IMR-90 (cell line): ENCODE measurements around the gene NHP2. TPM values are rescaled to one million over a fixed set of nuclear protein-coding genes. Genes with fewer than 3 reads are reported as not detected.

Experiments used
- ATAC-seq: fragments of 200-7000 bp; cut with Tn5 transposase; 2 replicates; pipeline ENCODE4 v1.9.1; 2020; ENCODE audit warnings: low read depth, mild to moderate bottlenecking, moderate library complexity
- BruUV-seq: library from RNA; stranded (reverse); fragments of 400-500 nt; replicated peaks from 2 replicates; lab custom pipeline; 2021; lab: Mats Ljungman, UMichigan
- CTCF ChIA-PET: fragments of 300-600 bp; formaldehyde crosslinking; extraction: SDS; loops from one replicate; lab custom pipeline; 2021; ENCODE audit warnings: antibody characterized with exemption; lab: Yijun Ruan, JAX
- POLR2A ChIA-PET: fragments of 300-600 bp; sonication (Branson Sonifier 250); formaldehyde crosslinking; loops from one replicate; lab custom pipeline; 2022; ENCODE audit warnings: antibody characterized with exemption; ENCODE audit not compliant: unreplicated experiment; lab: Charles Lee
- DNase-seq: peaks from one replicate; pipeline ENCODE4 v3.0.0; 2013
- H2AFZ ChIP-seq: replicated peaks from 2 replicates; pipeline ENCODE3; 2013; ENCODE audit warnings: low read length, mild to moderate bottlenecking; ENCODE audit not compliant: poor library complexity
- H2AK5ac ChIP-seq: 2 replicates; pipeline ENCODE4 v1.6.1; 2013; ENCODE audit warnings: low read depth, low read length, inconsistent platforms
- H2AK9ac ChIP-seq: replicated peaks from 2 replicates; pipeline ENCODE3; 2013; ENCODE audit warnings: mild to moderate bottlenecking, low read depth, low read length, moderate library complexity; ENCODE audit not compliant: poor library complexity
- H2BK120ac ChIP-seq: 2 replicates; pipeline ENCODE4 v1.6.1; 2013; ENCODE audit warnings: low read depth, low read length, inconsistent platforms
- H2BK15ac ChIP-seq: 3 replicates; pipeline ENCODE4 v1.6.1; 2013; ENCODE audit warnings: low read depth, low read length, inconsistent platforms
- H2BK20ac ChIP-seq: 2 replicates; pipeline ENCODE4 v1.6.1; 2013; ENCODE audit warnings: low read depth, mild to moderate bottlenecking, inconsistent platforms, low read length, moderate library complexity
- H2BK5ac ChIP-seq: 2 replicates; pipeline ENCODE4 v1.6.1; 2013; ENCODE audit warnings: mild to moderate bottlenecking, low read depth, low read length, inconsistent platforms; ENCODE audit not compliant: poor library complexity, severe bottlenecking
- H3K14ac ChIP-seq: replicated peaks from 2 replicates; pipeline ENCODE4 v1.6.1; 2013; ENCODE audit warnings: low read depth, low read length, inconsistent platforms
- H3K18ac ChIP-seq: 2 replicates; pipeline ENCODE4 v1.6.1; 2013; ENCODE audit warnings: low read depth, low read length, control low read depth
- H3K23ac ChIP-seq: 2 replicates; pipeline ENCODE4 v1.6.1; 2013; ENCODE audit warnings: low read depth, low read length, inconsistent platforms
- H3K27ac ChIP-seq: 2 replicates; pipeline ENCODE4 v1.5.1; 2013; ENCODE audit warnings: mild to moderate bottlenecking, control low read depth, low read length; ENCODE audit not compliant: insufficient read depth
- H3K27me3 ChIP-seq: 2 replicates; pipeline ENCODE4 v1.6.1; 2013; ENCODE audit warnings: low read length; ENCODE audit not compliant: control insufficient read depth, insufficient read depth
- H3K36me3 ChIP-seq: 2 replicates; pipeline ENCODE4 v1.6.1; 2013; ENCODE audit warnings: low read length, mixed read lengths; ENCODE audit not compliant: control insufficient read depth, insufficient read depth
- H3K4ac ChIP-seq: 2 replicates; pipeline ENCODE4 v1.6.1; 2013; ENCODE audit warnings: low read depth, low read length, inconsistent platforms
- H3K4me1 ChIP-seq: 2 replicates; pipeline ENCODE4 v1.6.1; 2013; ENCODE audit warnings: low read length, mixed read lengths; ENCODE audit not compliant: control insufficient read depth, insufficient read depth
- H3K4me2 ChIP-seq: 2 replicates; pipeline ENCODE4 v1.6.1; 2013; ENCODE audit warnings: low read depth, mild to moderate bottlenecking, control low read depth, low read length, moderate library complexity
- H3K4me3 ChIP-seq: 2 replicates; pipeline ENCODE4 v1.5.1; 2013; ENCODE audit warnings: low read depth, mild to moderate bottlenecking, control low read depth, low read length, moderate library complexity; ENCODE audit not compliant: insufficient read depth
- H3K56ac ChIP-seq: 2 replicates; pipeline ENCODE4 v1.6.1; 2013; ENCODE audit warnings: low read length, inconsistent platforms; ENCODE audit not compliant: insufficient read depth; ENCODE audit errors: extremely low read depth
- H3K79me1 ChIP-seq, 2 experiments: 2 replicates each; pipeline ENCODE4 v1.6.1; 2013; ENCODE audit warnings: low read length in 2 of 2, inconsistent platforms in 1 of 2, low read depth in 1 of 2
- H3K9ac ChIP-seq: 2 replicates; pipeline ENCODE4 v1.6.1; 2013; ENCODE audit warnings: low read depth, low read length, control low read depth
- H3K9me1 ChIP-seq: 2 replicates; pipeline ENCODE4 v1.6.1; 2013; ENCODE audit warnings: low read length, inconsistent platforms; ENCODE audit not compliant: insufficient read depth
- H3K9me3 ChIP-seq: 2 replicates; pipeline ENCODE4 v1.6.1; 2013; ENCODE audit warnings: low read length; ENCODE audit not compliant: control insufficient read depth, insufficient read depth
- H4K20me1 ChIP-seq: 2 replicates; pipeline ENCODE4 v1.6.1; 2013; ENCODE audit warnings: low read length, inconsistent platforms; ENCODE audit not compliant: insufficient read depth
- H4K5ac ChIP-seq: 2 replicates; pipeline ENCODE4 v1.6.1; 2013; ENCODE audit warnings: mild to moderate bottlenecking, low read depth, low read length, control low read depth
- H4K8ac ChIP-seq, 2 experiments: 2 replicates each; pipeline ENCODE4 v1.6.1; 2013; ENCODE audit warnings: low read depth in 2 of 2, low read length in 2 of 2, control low read depth in 1 of 2, inconsistent platforms in 1 of 2
- H4K91ac ChIP-seq: 2 replicates; pipeline ENCODE4 v1.6.1; 2013; ENCODE audit warnings: low read depth, low read length, inconsistent platforms; ENCODE audit not compliant: insufficient read depth
- BHLHE40 ChIP-seq: fragments of 150-350 bp; IDR thresholded peaks from 2 replicates; pipeline ENCODE4 v1.6.1; 2016; ENCODE audit warnings: mild to moderate bottlenecking, low read depth, low read length
- CEBPB ChIP-seq: IDR thresholded peaks from 2 replicates; pipeline ENCODE4 v1.6.1; 2012; ENCODE audit warnings: low read depth, low read length, improper control_type of control experiment
- CHD1 ChIP-seq: IDR thresholded peaks from 2 replicates; pipeline ENCODE4 v1.6.1; 2012; ENCODE audit warnings: low read depth, low read length, improper control_type of control experiment
- FOS ChIP-seq: fragments of 150-350 bp; IDR thresholded peaks from 2 replicates; pipeline ENCODE4 v1.6.1; 2016; ENCODE audit warnings: low read depth, low read length
- MAFK ChIP-seq: IDR thresholded peaks from 2 replicates; pipeline ENCODE4 v1.6.1; 2012; ENCODE audit warnings: low read depth, low read length, improper control_type of control experiment
- MAZ ChIP-seq: IDR thresholded peaks from 2 replicates; pipeline ENCODE4 v1.6.1; 2012; ENCODE audit warnings: low read depth, mild to moderate bottlenecking, low read length, improper control_type of control experiment, moderate library complexity, borderline replicate concordance
- MXI1 ChIP-seq: IDR thresholded peaks from 2 replicates; pipeline ENCODE4 v1.6.1; 2012; ENCODE audit warnings: low read depth, mild to moderate bottlenecking, low read length, moderate library complexity, borderline replicate concordance
- NFE2L2 ChIP-seq: fragments of 150-350 bp; IDR thresholded peaks from 2 replicates; pipeline ENCODE4 v1.6.1; 2016; ENCODE audit warnings: low read depth, mild to moderate bottlenecking, low read length
- POLR2A ChIP-seq: IDR thresholded peaks from 2 replicates; pipeline ENCODE4 v1.6.1; 2012; ENCODE audit warnings: mild to moderate bottlenecking, low read depth, low read length
- RAD21 ChIP-seq: IDR thresholded peaks from 2 replicates; pipeline ENCODE4 v1.6.1; 2012; ENCODE audit warnings: low read length, improper control_type of control experiment
- RCOR1 ChIP-seq: IDR thresholded peaks from 2 replicates; pipeline ENCODE4 v1.6.1; 2012; ENCODE audit warnings: mild to moderate bottlenecking, low read length, improper control_type of control experiment; ENCODE audit not compliant: insufficient replicate concordance
- RFX5 ChIP-seq: IDR thresholded peaks from 2 replicates; pipeline ENCODE4 v1.8.0; 2012; ENCODE audit warnings: low read depth, mild to moderate bottlenecking, low read length, moderate library complexity
- SMC3 ChIP-seq: fragments of 150-350 bp; IDR thresholded peaks from 2 replicates; pipeline ENCODE4 v1.6.1; 2016; ENCODE audit warnings: low read depth, mild to moderate bottlenecking, antibody characterized with exemption, low read length, moderate library complexity
- WGBS, 2 experiments: methylation state at CpG; one replicate each; pipeline versions ENCODE4 v1.1.5 to v1.1.7; 2013; ENCODE audit warnings: missing lambda C conversion rate in 2 of 2; ENCODE audit not compliant: insufficient read length in 1 of 2; ENCODE audit errors: extremely low coverage in 2 of 2; 5-methylcytosine and 5-hydroxymethylcytosine counted together
- dilution Hi-C: fragments of 300-500 bp; cut with HindIII; formaldehyde crosslinking; loops from one replicate; pipeline ENCODE4 v1.14.3; 2018; ENCODE audit warnings: low sequenced_read_pairs; ENCODE audit not compliant: unreplicated experiment
- in situ Hi-C: fragments of 300-500 bp; cut with MboI; formaldehyde crosslinking; loops from 3 replicates; pipeline ENCODE4 v1.14.3; 2019; ENCODE audit warnings: low sequenced_read_pairs, inconsistent platforms, mixed read lengths
- intact Hi-C: fragments of 100-400 bp; cut with micrococcal nuclease; formaldehyde crosslinking; loops from 2 replicates; pipeline ENCODE4 v1.10.0; 2022
- polyA plus RNA-seq, 3 experiments: library from polyadenylated mRNA; depleted of rRNA; stranded (reverse); fragments of >200 nt; gene quantifications; 2 replicates each; pipeline ENCODE4 v1.2.3, GENCODE V29; 2012; ENCODE audit warnings: low replicate concordance in 1 of 3
- total RNA-seq: library from RNA; depleted of rRNA; stranded (reverse); fragments of >200 nt; gene quantifications from 2 replicates; pipeline ENCODE4 v1.2.3, GENCODE V29; 2012
- TF ChIP-seq, protein P1 (sequence below): fragments of 150-350 bp; IDR thresholded peaks from 2 replicates; pipeline ENCODE4 v1.6.1; 2017; ENCODE audit warnings: mild to moderate bottlenecking, antibody characterized with exemption, low read length, low read depth
- TF ChIP-seq, protein P2 (sequence below): conservative IDR thresholded peaks from 2 replicates; pipeline ENCODE4 v1.5.1; 2012; ENCODE audit warnings: mild to moderate bottlenecking, low read depth, low read length, improper control_type of control experiment
- TF ChIP-seq, protein P3 (sequence below): fragments of 150-350 bp; IDR thresholded peaks from 2 replicates; pipeline ENCODE4 v1.6.1; 2016; ENCODE audit warnings: low read depth, mild to moderate bottlenecking, low read length, moderate library complexity, borderline replicate concordance

NHP2 gene
- total and polyA plus RNA-seq, 2 of the 4 experiments (the other 2 are of a cell fraction) = 180 to 278 TPM

DNA sequence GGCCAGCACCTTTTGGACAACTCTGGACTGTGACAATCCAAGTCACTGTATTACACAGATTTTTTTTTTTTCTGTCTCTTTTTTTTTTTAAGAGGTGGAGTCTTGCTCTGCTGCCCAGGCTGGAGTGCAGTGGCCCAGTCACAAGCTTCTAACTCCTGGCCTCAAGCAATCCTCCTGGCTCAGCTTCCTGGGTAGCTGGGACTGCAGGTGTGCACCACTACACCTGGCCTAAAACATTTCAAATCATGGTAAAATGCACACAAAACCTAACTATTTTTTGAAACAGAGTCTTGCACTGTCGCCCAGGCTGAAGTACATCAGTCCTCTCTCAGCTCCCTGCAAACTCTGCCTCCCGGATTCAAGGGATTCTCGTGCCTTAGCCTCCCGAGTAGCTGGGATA, 47.6 kb downstream of the NHP2 start:
- Histone ChIP-seq H2BK5ac (no peak overlapping the region), H3K27me3 (peaks cover 25% of the 10 kb centered on the region), H3K27ac (no peak overlapping the region), H3K4me2 (no peak overlapping the region), H4K91ac (no peak overlapping the region), H3K4me3 (no peak overlapping the region), H2AK5ac (no peak overlapping the region), H3K79me1 (no peaks in the 10 kb centered on the region), H3K9ac (no peak overlapping the region), H3K9me3 (no peaks in the 10 kb centered on the region), H3K14ac (no peak overlapping the region), H3K56ac (no peak overlapping the region), H4K8ac (no peak overlapping the region), H4K20me1 (no peaks in the 10 kb centered on the region), H3K4ac (no peak overlapping the region), H3K23ac (no peak overlapping the region), H4K5ac (no peak overlapping the region), H3K36me3 (no peaks in the 10 kb centered on the region), H2AK9ac (no peak overlapping the region), H3K4me1 (no peaks in the 10 kb centered on the region), H3K9me1 (no peaks in the 10 kb centered on the region), H2BK120ac (no peak overlapping the region), H2BK20ac (no peak overlapping the region), H3K18ac (no peak overlapping the region), H2BK15ac (no peak overlapping the region), H2AFZ (no peak overlapping the region)
- in situ Hi-C loops = no loop called here
- WGBS, 2 experiments = 40% methylated on average over 1 of the region's 4 CpGs; no CpG with 5 or more reads in 1 of the 2 experiments
- no peak for DNase-seq
- TF ChIP-seq, protein P1, sequence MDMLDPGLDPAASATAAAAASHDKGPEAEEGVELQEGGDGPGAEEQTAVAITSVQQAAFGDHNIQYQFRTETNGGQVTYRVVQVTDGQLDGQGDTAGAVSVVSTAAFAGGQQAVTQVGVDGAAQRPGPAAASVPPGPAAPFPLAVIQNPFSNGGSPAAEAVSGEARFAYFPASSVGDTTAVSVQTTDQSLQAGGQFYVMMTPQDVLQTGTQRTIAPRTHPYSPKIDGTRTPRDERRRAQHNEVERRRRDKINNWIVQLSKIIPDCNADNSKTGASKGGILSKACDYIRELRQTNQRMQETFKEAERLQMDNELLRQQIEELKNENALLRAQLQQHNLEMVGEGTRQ = no peak
- TF ChIP-seq RCOR1 (no peak), SMC3 (no peak), NFE2L2 (no peak), CEBPB (no peak), RAD21 (no peak), MXI1 (no peak), CHD1 (no peak), BHLHE40 (no peak), MAZ (no peak), RFX5 (no peak), POLR2A (no peak), FOS (no peak), MAFK (no peak)
- TF ChIP-seq, protein P2, sequence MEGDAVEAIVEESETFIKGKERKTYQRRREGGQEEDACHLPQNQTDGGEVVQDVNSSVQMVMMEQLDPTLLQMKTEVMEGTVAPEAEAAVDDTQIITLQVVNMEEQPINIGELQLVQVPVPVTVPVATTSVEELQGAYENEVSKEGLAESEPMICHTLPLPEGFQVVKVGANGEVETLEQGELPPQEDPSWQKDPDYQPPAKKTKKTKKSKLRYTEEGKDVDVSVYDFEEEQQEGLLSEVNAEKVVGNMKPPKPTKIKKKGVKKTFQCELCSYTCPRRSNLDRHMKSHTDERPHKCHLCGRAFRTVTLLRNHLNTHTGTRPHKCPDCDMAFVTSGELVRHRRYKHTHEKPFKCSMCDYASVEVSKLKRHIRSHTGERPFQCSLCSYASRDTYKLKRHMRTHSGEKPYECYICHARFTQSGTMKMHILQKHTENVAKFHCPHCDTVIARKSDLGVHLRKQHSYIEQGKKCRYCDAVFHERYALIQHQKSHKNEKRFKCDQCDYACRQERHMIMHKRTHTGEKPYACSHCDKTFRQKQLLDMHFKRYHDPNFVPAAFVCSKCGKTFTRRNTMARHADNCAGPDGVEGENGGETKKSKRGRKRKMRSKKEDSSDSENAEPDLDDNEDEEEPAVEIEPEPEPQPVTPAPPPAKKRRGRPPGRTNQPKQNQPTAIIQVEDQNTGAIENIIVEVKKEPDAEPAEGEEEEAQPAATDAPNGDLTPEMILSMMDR = no peak
- TF ChIP-seq, protein P3, sequence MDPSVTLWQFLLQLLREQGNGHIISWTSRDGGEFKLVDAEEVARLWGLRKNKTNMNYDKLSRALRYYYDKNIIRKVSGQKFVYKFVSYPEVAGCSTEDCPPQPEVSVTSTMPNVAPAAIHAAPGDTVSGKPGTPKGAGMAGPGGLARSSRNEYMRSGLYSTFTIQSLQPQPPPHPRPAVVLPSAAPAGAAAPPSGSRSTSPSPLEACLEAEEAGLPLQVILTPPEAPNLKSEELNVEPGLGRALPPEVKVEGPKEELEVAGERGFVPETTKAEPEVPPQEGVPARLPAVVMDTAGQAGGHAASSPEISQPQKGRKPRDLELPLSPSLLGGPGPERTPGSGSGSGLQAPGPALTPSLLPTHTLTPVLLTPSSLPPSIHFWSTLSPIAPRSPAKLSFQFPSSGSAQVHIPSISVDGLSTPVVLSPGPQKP = no peak
- no peak for ATAC-seq
- dilution Hi-C loops = no loop called here
- no TSS peak for BruUV-seq
- ChIA-PET POLR2A (no interaction called here), CTCF (no interaction called here)
- intact Hi-C loops = no loop called here
